Measurements from ENCODE around the gene VPS35. TPM values are rescaled to one million over a fixed set of nuclear protein-coding genes. Genes with fewer than 3 reads are reported as not detected.

VPS35 gene
- total RNA-seq, 6 donors from 2014 or later: 25.0 to 93.0 (median 63.5) TPM

GRCh38 chr16:46709469-46710005 lies 20.6 kb upstream of the VPS35 start:
- DNase-seq (no peak), ATAC-seq (ENCODE audit: low FRiP score in 2 of 2) (no peak)
- no peak overlapping the region for H3K27ac ChIP-seq
- H3K4me1 ChIP-seq: no peaks in the 10 kb centered on the region
- H3K9me3 ChIP-seq: no peaks in the 10 kb centered on the region
- no peak for TF ChIP-seq EP300 (IDR thresholded peaks at IDR 0.05)
- no peak for TF ChIP-seq CTCF (IDR thresholded peaks at IDR 0.05)
- TF ChIP-seq POLR2A (IDR thresholded peaks at IDR 0.05): no peak
- TF ChIP-seq POLR2AphosphoS5 (IDR thresholded peaks at IDR 0.05): no peak
- no peaks in the 10 kb centered on the region for H3K36me3 ChIP-seq
- H3K4me3 ChIP-seq: no peak overlapping the region
- 35 to 43% methylated on average over 3 of the region's 3 CpGs for WGBS, 2 donors
- H3K27me3 ChIP-seq: no peaks in the 10 kb centered on the region

- H3K9me3 ChIP-seq: no peaks in the 10 kb centered on the region
- WGBS, 2 donors: 0% methylated on average over 1 of the region's 1 CpG
- no peaks in the 10 kb centered on the region for H3K4me1 ChIP-seq
- no peaks in the 10 kb centered on the region for H3K36me3 ChIP-seq
- H3K27ac ChIP-seq: no peak overlapping the region
- no peak overlapping the region for H3K4me3 ChIP-seq
- ATAC-seq (ENCODE audit: low FRiP score in 2 of 2) (no peak), DNase-seq (no peak)
- TF ChIP-seq POLR2A (IDR thresholded peaks at IDR 0.05) (no peak), POLR2AphosphoS5 (IDR thresholded peaks at IDR 0.05) (no peak)
- H3K27me3 ChIP-seq: no peaks in the 10 kb centered on the region
These were observed 17.7 kb upstream of the VPS35 start for GRCh38 chr16:46706642-46707041.

GRCh38 chr16:46702030-46702429 lies 13.1 kb upstream of the VPS35 start:
- Histone ChIP-seq H3K9me3 (no peaks in the 10 kb centered on the region), H3K27me3 (no peaks in the 10 kb centered on the region), H3K4me1 (no peaks in the 10 kb centered on the region), H3K36me3 (no peaks in the 10 kb centered on the region), H3K4me3 (no peak overlapping the region), H3K27ac (no peak overlapping the region)
- no peak for ATAC-seq (ENCODE audit: low FRiP score in 2 of 2)
- DNase-seq: no peak
- no peak for TF ChIP-seq POLR2AphosphoS5 (IDR thresholded peaks at IDR 0.05)
- no peak for TF ChIP-seq POLR2A (IDR thresholded peaks at IDR 0.05)
- TF ChIP-seq CTCF (IDR thresholded peaks at IDR 0.05): no peak
- TF ChIP-seq EP300 (IDR thresholded peaks at IDR 0.05): no peak
- WGBS, 2 donors: 83 to 90% methylated on average over 2 of the region's 2 CpGs

GRCh38 chr16:46701615-46702014 lies 12.6 kb upstream of the VPS35 start:
- no peaks in the 10 kb centered on the region for H3K4me1 ChIP-seq
- ATAC-seq (ENCODE audit: low FRiP score in 2 of 2) (no peak), DNase-seq (no peak)
- no peak for TF ChIP-seq CTCF (IDR thresholded peaks at IDR 0.05)
- no peak for TF ChIP-seq POLR2A (IDR thresholded peaks at IDR 0.05)
- no peak for TF ChIP-seq EP300 (IDR thresholded peaks at IDR 0.05)
- TF ChIP-seq POLR2AphosphoS5 (IDR thresholded peaks at IDR 0.05): no peak
- WGBS, 2 donors: 88 to 92% methylated on average over 4 of the region's 4 CpGs
- H3K9me3 ChIP-seq: no peaks in the 10 kb centered on the region
- no peaks in the 10 kb centered on the region for H3K36me3 ChIP-seq
- H3K27ac ChIP-seq: no peak overlapping the region
- no peaks in the 10 kb centered on the region for H3K27me3 ChIP-seq
- H3K4me3 ChIP-seq: no peak overlapping the region

GRCh38 chr16:46700048-46700447 lies 11.1 kb upstream of the VPS35 start:
- no peaks in the 10 kb centered on the region for H3K4me1 ChIP-seq
- no peaks in the 10 kb centered on the region for H3K9me3 ChIP-seq
- 95 to 96% methylated on average over 3 of the region's 3 CpGs for WGBS, 2 donors
- no peak overlapping the region for H3K27ac ChIP-seq
- no peaks in the 10 kb centered on the region for H3K27me3 ChIP-seq
- ATAC-seq (ENCODE audit: low FRiP score in 2 of 2) (no peak), DNase-seq (no peak)
- TF ChIP-seq CTCF (IDR thresholded peaks at IDR 0.05): no peak
- TF ChIP-seq POLR2AphosphoS5 (IDR thresholded peaks at IDR 0.05): no peak
- no peak for TF ChIP-seq EP300 (IDR thresholded peaks at IDR 0.05)
- no peak for TF ChIP-seq POLR2A (IDR thresholded peaks at IDR 0.05)
- H3K4me3 ChIP-seq: no peak overlapping the region
- H3K36me3 ChIP-seq: no peaks in the 10 kb centered on the region

All from upper lobe of left lung (tissue), 6 donors.